K562 (cell line): Measurements from ENCODE around the gene ZNF709. TPM values are rescaled to one million over a fixed set of nuclear protein-coding genes. Genes with fewer than 3 reads are reported as not detected.
A peak's percentile ranks its signal among the peaks of the same experiment; 100 is the strongest.

Experiments used
- FOS ChIP-seq: IDR thresholded peaks from 3 replicates; pipeline ENCODE4 v1.6.1; 2011; ENCODE audit not compliant: insufficient read length; ENCODE audit errors: extremely low read depth
- MXI1 ChIP-seq: IDR thresholded peaks from 2 replicates; pipeline ENCODE4 v1.6.1; 2011; ENCODE audit warnings: low read depth, mild to moderate bottlenecking, improper control_type of control experiment, low read length
- PML ChIP-seq: IDR thresholded peaks from 2 replicates; pipeline ENCODE4 v1.6.1; 2012; ENCODE audit warnings: low read length, inconsistent platforms
- RFX1 ChIP-seq: fragments of 450-650 bp; IDR thresholded peaks from 2 replicates; pipeline ENCODE4 v1.6.1; 2016; ENCODE audit warnings: mild to moderate bottlenecking, moderate library complexity
- SP2 ChIP-seq: IDR thresholded peaks from 2 replicates; pipeline ENCODE4 v1.6.1; 2011; ENCODE audit warnings: mild to moderate bottlenecking, low read depth, low read length, moderate library complexity; ENCODE audit not compliant: poor library complexity, severe bottlenecking; ENCODE audit errors: extremely low read depth
- TEAD4 ChIP-seq, 2 experiments: sonication (generic) in 1 of 2; formaldehyde crosslinking in 1 of 2; IDR thresholded peaks; 2 replicates each; pipeline versions ENCODE4 v1.6.1 to v1.8.0; 2012 to 2022; ENCODE audit warnings: borderline replicate concordance in 1 of 2, inconsistent platforms in 1 of 2, low read length in 1 of 2, mild to moderate bottlenecking in 1 of 2, missing genetic modification reagents in 1 of 2
- ZBTB17 ChIP-seq: fragments of 450-650 bp; formaldehyde crosslinking; IDR thresholded peaks from 2 replicates; pipeline ENCODE4 v1.4.0; 2020; ENCODE audit warnings: mild to moderate bottlenecking
- ZBTB7A ChIP-seq: IDR thresholded peaks from 2 replicates; pipeline ENCODE4 v1.6.1; 2011; ENCODE audit warnings: low read depth, mild to moderate bottlenecking, low read length, moderate library complexity, borderline replicate concordance; ENCODE audit not compliant: control insufficient read depth
- ZC3H11A ChIP-seq: IDR thresholded peaks from 2 replicates; pipeline ENCODE4 v1.6.1; 2012; ENCODE audit warnings: low read depth, low read length, improper control_type of control experiment
- ZNF24 ChIP-seq: fragments of 450-650 bp; IDR thresholded peaks from 2 replicates; pipeline ENCODE4 v1.6.1; 2016
- ZNF408 ChIP-seq: fragments of 250-450 bp; sonication (Bioruptor Pico); IDR thresholded peaks from 2 replicates; pipeline ENCODE4 v1.4.0; 2020; ENCODE audit warnings: low read depth, mild to moderate bottlenecking, moderate library complexity
- polyA plus RNA-seq, 8 experiments: library from polyadenylated mRNA; depleted of rRNA in 4 of 8; stranded (reverse) in 5 of 8; unstranded in 3 of 8; fragments of >200 nt; fragmentation: Nextera tagmentation in 2 of 8; fragmentation: Illumina TruSeq in 1 of 8; extraction: Ambion mirVana in 2 of 8; extraction: Trizol in 1 of 8; gene quantifications; 2 replicates each; pipeline versions ENCODE4 v1.2.1 to v1.2.3, GENCODE V29; 2011 to 2014; ENCODE audit warnings: inconsistent platforms in 1 of 8, missing spikeins in 1 of 8
- total RNA-seq, 7 experiments: library from RNA; depleted of rRNA in 6 of 7; stranded (reverse); fragments of >200 nt in 6 of 7; fragmentation: Illumina TruSeq in 2 of 7; extraction: Trizol in 2 of 7; gene quantifications; 2 replicates each; pipeline versions ENCODE4 v1.2.1 to v1.2.3, GENCODE V29; 2011 to 2021; ENCODE audit warnings: low replicate concordance in 1 of 7
- TF ChIP-seq, protein P1 (sequence below): fragments of 250-450 bp; sonication (Bioruptor Pico); IDR thresholded peaks from 2 replicates; pipeline ENCODE4 v1.8.0; 2022; ENCODE audit warnings: inconsistent platforms
- TF ChIP-seq, protein P2 (sequence below): fragments of 450-650 bp; IDR thresholded peaks from 2 replicates; pipeline ENCODE4 v1.6.1; 2018; ENCODE audit warnings: mild to moderate bottlenecking, low read depth; ENCODE audit not compliant: partially characterized antibody
- TF ChIP-seq, protein P3 (sequence below): fragments of 450-650 bp; formaldehyde crosslinking; IDR thresholded peaks from 2 replicates; pipeline ENCODE4 v1.4.0; 2022; ENCODE audit warnings: mild to moderate bottlenecking, moderate library complexity
- TF ChIP-seq, protein P4 (sequence below): fragments of 250-450 bp; sonication (Bioruptor Pico); IDR thresholded peaks from 2 replicates; pipeline ENCODE4 v1.8.0; 2021; ENCODE audit warnings: mild to moderate bottlenecking, moderate library complexity
- TF ChIP-seq, protein P5 (sequence below): fragments of 250-450 bp; sonication (Bioruptor Pico); IDR thresholded peaks from 2 replicates; pipeline ENCODE4 v1.5.0; 2021; ENCODE audit warnings: mild to moderate bottlenecking, moderate library complexity

The ZNF709 gene
- total and polyA plus RNA-seq, 9 of the 15 experiments (the other 6 are each of a cell fraction or from before 2014, with no cell fraction given) = 0.07 to 0.69 (median 0.18) TPM

DNA sequence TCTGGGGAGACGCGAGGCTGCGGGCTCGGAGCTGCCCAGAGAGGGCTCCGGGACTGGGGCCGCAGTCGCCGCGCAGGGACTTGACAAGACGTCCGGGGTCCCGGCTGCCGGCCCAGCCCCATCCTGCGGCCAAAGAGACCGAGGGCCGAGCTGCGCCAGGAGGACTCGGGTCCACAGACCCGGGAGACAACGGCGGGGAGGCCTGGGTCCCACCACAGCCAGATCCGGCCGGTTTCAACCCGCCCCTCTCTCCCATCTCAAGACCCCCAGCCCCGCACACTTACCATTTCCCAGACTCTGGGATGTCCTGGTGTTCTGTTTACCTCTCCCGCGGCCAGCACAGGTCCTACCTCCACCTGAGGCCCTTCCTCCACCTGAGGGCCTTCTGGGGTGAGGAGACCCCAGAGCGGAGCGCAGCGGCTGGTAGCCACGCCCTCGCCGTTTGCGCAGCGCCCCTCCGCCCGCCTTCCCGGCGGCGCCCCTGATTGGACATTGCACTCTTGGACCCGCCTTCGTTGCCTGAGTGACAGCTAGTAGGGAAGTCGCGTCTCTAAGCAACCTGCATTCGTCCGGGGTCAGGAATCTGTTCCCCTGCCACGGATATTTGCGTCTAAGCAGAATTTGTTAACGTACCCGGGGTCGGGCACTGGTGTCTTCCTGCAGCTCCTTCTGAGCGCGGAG, at the start of gene ZNF709 (continued):
- TF ChIP-seq ZNF24 (no peak), SP2 (peak; percentile 52), ZBTB17 (CRISPR knock-in tag) (no peak), ZC3H11A (no peak), RFX1 (peak; percentile 92), PML (no peak), ZBTB7A (peak; percentile 51; the same call in 1 of the 2 replicates), MXI1 (0 out of 2 replicates have a peak, but pooled peaks have one; percentile 43), ZNF408 (no peak), TEAD4 (IDR thresholded peaks at IDR 0.05; ENCODE audit: low read length) (no peak), TEAD4 (CRISPR knock-in tag; IDR thresholded peaks at IDR 0.05; ENCODE audit: borderline replicate concordance) (no peak), FOS (peak; percentile 51)
- TF ChIP-seq, protein P1, sequence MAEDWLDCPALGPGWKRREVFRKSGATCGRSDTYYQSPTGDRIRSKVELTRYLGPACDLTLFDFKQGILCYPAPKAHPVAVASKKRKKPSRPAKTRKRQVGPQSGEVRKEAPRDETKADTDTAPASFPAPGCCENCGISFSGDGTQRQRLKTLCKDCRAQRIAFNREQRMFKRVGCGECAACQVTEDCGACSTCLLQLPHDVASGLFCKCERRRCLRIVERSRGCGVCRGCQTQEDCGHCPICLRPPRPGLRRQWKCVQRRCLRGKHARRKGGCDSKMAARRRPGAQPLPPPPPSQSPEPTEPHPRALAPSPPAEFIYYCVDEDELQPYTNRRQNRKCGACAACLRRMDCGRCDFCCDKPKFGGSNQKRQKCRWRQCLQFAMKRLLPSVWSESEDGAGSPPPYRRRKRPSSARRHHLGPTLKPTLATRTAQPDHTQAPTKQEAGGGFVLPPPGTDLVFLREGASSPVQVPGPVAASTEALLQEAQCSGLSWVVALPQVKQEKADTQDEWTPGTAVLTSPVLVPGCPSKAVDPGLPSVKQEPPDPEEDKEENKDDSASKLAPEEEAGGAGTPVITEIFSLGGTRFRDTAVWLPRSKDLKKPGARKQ = 0 out of 2 replicates have a peak, but pooled peaks have one; percentile 36
- TF ChIP-seq, protein P2, sequence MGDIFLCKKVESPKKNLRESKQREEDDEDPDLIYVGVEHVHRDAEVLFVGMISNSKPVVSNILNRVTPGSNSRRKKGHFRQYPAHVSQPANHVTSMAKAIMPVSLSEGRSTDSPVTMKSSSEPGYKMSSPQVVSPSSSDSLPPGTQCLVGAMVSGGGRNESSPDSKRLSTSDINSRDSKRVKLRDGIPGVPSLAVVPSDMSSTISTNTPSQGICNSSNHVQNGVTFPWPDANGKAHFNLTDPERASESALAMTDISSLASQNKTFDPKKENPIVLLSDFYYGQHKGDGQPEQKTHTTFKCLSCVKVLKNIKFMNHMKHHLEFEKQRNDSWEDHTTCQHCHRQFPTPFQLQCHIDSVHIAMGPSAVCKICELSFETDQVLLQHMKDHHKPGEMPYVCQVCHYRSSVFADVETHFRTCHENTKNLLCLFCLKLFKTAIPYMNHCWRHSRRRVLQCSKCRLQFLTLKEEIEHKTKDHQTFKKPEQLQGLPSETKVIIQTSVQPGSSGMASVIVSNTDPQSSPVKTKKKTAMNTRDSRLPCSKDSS = no peak
- TF ChIP-seq, protein P3, sequence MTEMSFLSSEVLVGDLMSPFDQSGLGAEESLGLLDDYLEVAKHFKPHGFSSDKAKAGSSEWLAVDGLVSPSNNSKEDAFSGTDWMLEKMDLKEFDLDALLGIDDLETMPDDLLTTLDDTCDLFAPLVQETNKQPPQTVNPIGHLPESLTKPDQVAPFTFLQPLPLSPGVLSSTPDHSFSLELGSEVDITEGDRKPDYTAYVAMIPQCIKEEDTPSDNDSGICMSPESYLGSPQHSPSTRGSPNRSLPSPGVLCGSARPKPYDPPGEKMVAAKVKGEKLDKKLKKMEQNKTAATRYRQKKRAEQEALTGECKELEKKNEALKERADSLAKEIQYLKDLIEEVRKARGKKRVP (CRISPR knock-in tag) = no peak
- TF ChIP-seq, protein P4, sequence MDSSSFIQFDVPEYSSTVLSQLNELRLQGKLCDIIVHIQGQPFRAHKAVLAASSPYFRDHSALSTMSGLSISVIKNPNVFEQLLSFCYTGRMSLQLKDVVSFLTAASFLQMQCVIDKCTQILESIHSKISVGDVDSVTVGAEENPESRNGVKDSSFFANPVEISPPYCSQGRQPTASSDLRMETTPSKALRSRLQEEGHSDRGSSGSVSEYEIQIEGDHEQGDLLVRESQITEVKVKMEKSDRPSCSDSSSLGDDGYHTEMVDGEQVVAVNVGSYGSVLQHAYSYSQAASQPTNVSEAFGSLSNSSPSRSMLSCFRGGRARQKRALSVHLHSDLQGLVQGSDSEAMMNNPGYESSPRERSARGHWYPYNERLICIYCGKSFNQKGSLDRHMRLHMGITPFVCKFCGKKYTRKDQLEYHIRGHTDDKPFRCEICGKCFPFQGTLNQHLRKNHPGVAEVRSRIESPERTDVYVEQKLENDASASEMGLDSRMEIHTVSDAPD = no peak
- TF ChIP-seq, protein P5, sequence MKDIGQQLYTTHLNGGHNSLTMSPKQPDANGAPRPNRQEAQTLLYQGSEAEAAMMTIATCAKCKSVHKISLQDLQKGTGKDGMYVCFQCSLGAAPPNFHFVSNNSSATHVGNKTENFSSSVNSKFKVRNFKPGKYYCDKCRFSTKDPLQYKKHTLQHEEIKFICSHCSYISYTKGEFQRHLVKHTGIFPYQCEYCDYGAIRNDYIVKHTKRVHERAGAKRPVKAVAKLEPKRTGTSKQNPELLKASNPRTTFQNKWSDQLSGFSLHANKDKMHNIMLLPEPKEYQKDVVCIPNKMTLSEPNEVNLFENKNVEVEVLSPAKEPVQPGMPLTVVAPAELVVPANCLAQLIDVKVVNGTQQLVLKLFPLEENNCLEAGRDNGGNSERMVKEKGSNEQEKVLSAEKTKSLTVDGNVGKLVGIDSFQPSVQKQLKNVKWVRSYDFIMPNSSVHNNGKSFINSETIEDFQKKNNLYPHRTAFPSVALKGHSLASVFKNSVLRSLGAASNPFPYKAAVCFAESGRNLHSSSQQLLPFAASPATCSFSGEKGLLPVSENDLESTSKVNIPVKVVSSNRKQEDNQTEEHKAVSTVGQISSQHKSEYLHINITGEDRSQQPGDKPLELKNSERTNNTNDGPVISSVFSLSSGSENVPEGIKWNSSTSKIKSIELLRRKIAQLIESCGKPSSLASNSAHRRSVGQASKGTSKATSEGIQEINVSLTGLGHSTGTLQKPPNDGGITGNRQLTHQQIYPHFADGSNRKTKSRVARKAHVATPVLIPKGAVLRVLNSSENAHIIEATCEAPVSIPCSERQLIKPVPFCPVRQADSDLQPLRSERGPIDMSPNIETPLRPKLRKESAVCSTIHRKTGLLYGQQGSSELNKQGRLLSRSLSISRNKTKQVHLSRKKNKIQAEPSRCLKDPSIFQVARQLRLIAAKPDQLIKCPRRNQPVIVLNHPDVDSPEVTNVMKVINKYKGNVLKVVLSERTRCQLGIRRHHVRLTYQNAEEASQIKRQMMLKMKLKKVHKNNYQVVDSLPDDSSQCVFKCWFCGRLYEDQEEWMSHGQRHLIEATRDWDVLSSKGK (CRISPR knock-in tag) = no peak
